HEK293 (cell line): ENCODE results near the gene PMP22.
A peak's percentile ranks its signal among the peaks of the same experiment; 100 is the strongest.

Source experiments
- MYNN ChIP-seq: fragments of 450-650 bp; formaldehyde crosslinking; IDR thresholded peaks from 2 replicates; pipeline ENCODE4 v1.5.1; 2016; ENCODE audit warnings: missing biosample characterization, missing genetic modification characterization, borderline replicate concordance
- SCRT2 ChIP-seq: fragments of 450-650 bp; formaldehyde crosslinking; IDR thresholded peaks from 2 replicates; pipeline ENCODE4 v1.5.1; 2016; ENCODE audit warnings: missing biosample characterization, missing genetic modification characterization
- SETDB1 ChIP-seq: IDR thresholded peaks from one replicate; pipeline ENCODE4 v1.6.1; 2017; ENCODE audit warnings: mild to moderate bottlenecking, low read length, moderate library complexity, mixed read lengths; ENCODE audit not compliant: insufficient read length
- ZEB2 ChIP-seq: fragments of 450-650 bp; formaldehyde crosslinking; IDR thresholded peaks from 2 replicates; pipeline ENCODE4 v1.5.1; 2016; ENCODE audit warnings: missing biosample characterization, missing genetic modification characterization
- ZNF174 ChIP-seq: fragments of 450-650 bp; formaldehyde crosslinking; IDR thresholded peaks from 2 replicates; pipeline ENCODE4 v1.5.0; 2017; ENCODE audit warnings: missing biosample characterization, mild to moderate bottlenecking, missing genetic modification characterization
- ZNF433 ChIP-seq: fragments of 450-650 bp; formaldehyde crosslinking; IDR thresholded peaks from 2 replicates; pipeline ENCODE4 v1.5.1; 2016; ENCODE audit warnings: missing biosample characterization, missing genetic modification characterization, low read depth
- ZNF610 ChIP-seq: fragments of 450-650 bp; formaldehyde crosslinking; IDR thresholded peaks from 2 replicates; pipeline ENCODE4 v1.5.1; 2016; ENCODE audit warnings: missing biosample characterization, missing genetic modification characterization, borderline replicate concordance
- ZNF629 ChIP-seq: fragments of 450-650 bp; formaldehyde crosslinking; IDR thresholded peaks from 2 replicates; pipeline ENCODE4 v1.5.1; 2017; ENCODE audit warnings: missing biosample characterization, missing genetic modification characterization
- ZNF639 ChIP-seq: fragments of 450-650 bp; formaldehyde crosslinking; IDR thresholded peaks from 2 replicates; pipeline ENCODE4 v1.5.1; 2016; ENCODE audit warnings: missing biosample characterization, missing genetic modification characterization
- TF ChIP-seq, protein P1 (sequence below): fragments of 450-650 bp; formaldehyde crosslinking; IDR thresholded peaks from 2 replicates; pipeline ENCODE4 v1.5.1; 2016; ENCODE audit warnings: missing biosample characterization, missing genetic modification characterization
- TF ChIP-seq, protein P2 (sequence below): fragments of 450-650 bp; formaldehyde crosslinking; IDR thresholded peaks from 2 replicates; pipeline ENCODE4 v1.5.1; 2017; ENCODE audit warnings: missing biosample characterization, missing genetic modification characterization

GRCh38 chr17:15298176-15298575 lies 33.0 kb upstream of the PMP22 start:
- TF ChIP-seq, protein P1, sequence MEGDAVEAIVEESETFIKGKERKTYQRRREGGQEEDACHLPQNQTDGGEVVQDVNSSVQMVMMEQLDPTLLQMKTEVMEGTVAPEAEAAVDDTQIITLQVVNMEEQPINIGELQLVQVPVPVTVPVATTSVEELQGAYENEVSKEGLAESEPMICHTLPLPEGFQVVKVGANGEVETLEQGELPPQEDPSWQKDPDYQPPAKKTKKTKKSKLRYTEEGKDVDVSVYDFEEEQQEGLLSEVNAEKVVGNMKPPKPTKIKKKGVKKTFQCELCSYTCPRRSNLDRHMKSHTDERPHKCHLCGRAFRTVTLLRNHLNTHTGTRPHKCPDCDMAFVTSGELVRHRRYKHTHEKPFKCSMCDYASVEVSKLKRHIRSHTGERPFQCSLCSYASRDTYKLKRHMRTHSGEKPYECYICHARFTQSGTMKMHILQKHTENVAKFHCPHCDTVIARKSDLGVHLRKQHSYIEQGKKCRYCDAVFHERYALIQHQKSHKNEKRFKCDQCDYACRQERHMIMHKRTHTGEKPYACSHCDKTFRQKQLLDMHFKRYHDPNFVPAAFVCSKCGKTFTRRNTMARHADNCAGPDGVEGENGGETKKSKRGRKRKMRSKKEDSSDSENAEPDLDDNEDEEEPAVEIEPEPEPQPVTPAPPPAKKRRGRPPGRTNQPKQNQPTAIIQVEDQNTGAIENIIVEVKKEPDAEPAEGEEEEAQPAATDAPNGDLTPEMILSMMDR (tag by site-specific recombination), result no peak
- TF ChIP-seq ZNF629 (tag by site-specific recombination), result no peak
- no peak for TF ChIP-seq ZNF639 (tag by site-specific recombination)
- no peak for TF ChIP-seq MYNN (tag by site-specific recombination)
- TF ChIP-seq, protein P2, sequence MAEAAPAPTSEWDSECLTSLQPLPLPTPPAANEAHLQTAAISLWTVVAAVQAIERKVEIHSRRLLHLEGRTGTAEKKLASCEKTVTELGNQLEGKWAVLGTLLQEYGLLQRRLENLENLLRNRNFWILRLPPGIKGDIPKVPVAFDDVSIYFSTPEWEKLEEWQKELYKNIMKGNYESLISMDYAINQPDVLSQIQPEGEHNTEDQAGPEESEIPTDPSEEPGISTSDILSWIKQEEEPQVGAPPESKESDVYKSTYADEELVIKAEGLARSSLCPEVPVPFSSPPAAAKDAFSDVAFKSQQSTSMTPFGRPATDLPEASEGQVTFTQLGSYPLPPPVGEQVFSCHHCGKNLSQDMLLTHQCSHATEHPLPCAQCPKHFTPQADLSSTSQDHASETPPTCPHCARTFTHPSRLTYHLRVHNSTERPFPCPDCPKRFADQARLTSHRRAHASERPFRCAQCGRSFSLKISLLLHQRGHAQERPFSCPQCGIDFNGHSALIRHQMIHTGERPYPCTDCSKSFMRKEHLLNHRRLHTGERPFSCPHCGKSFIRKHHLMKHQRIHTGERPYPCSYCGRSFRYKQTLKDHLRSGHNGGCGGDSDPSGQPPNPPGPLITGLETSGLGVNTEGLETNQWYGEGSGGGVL, result no peak
- no peak for TF ChIP-seq ZNF433 (tag by site-specific recombination)
- no peak for TF ChIP-seq SCRT2 (tag by site-specific recombination)
- TF ChIP-seq ZNF610 (tag by site-specific recombination), result no peak
- no peak for TF ChIP-seq ZNF174 (tag by site-specific recombination)
- TF ChIP-seq SETDB1, result peak; percentile 18
- TF ChIP-seq ZEB2 (tag by site-specific recombination), result no peak
